SK-N-SH treated with all-trans-retinoic acid at 6 μM for 48 hours (cell line): ENCODE measurements around the gene INS.

Source experiments
- ATAC-seq: fragments of 200-7000 bp; cut with Tn5 transposase; 3 replicates; pipeline ENCODE4 v1.9.1; 2020; ENCODE audit warnings: mild to moderate bottlenecking, moderate library complexity
- ARNTL ChIP-seq: fragments of 450-650 bp; formaldehyde crosslinking; IDR thresholded peaks from 2 replicates; pipeline ENCODE4 v1.5.0; 2020; ENCODE audit warnings: low read depth, mild to moderate bottlenecking, moderate library complexity, borderline replicate concordance
- BACH2 ChIP-seq: fragments of 250-450 bp; sonication (Bioruptor Pico); IDR thresholded peaks from 2 replicates; pipeline ENCODE4 v1.9.0; 2021; ENCODE audit warnings: mild to moderate bottlenecking, borderline replicate concordance
- CREB5 ChIP-seq: fragments of 250-450 bp; sonication (Bioruptor Pico); IDR thresholded peaks from 2 replicates; pipeline ENCODE4 v1.5.1; 2020; ENCODE audit warnings: low read depth, mild to moderate bottlenecking, moderate library complexity
- CSDC2 ChIP-seq: fragments of 250-450 bp; sonication (Bioruptor Pico); IDR thresholded peaks from 2 replicates; pipeline ENCODE4 v1.5.0; 2020; ENCODE audit warnings: mild to moderate bottlenecking, moderate library complexity
- CSRNP3 ChIP-seq: fragments of 250-450 bp; sonication (Bioruptor Pico); IDR thresholded peaks from 2 replicates; pipeline ENCODE4 v1.5.1; 2021; ENCODE audit warnings: mild to moderate bottlenecking, moderate library complexity
- ISL1 ChIP-seq: fragments of 250-450 bp; sonication (Bioruptor Pico); IDR thresholded peaks from 2 replicates; pipeline ENCODE4 v2.1.2; 2022; ENCODE audit warnings: mild to moderate bottlenecking, moderate library complexity
- OSR1 ChIP-seq: fragments of 250-450 bp; sonication (Bioruptor Pico); IDR thresholded peaks from 2 replicates; pipeline ENCODE4 v1.8.0; 2022; ENCODE audit warnings: moderate library complexity, mild to moderate bottlenecking, inconsistent platforms
- PATZ1 ChIP-seq: fragments of 250-450 bp; sonication (Bioruptor Pico); IDR thresholded peaks from 2 replicates; pipeline ENCODE4 v1.8.0; 2020; ENCODE audit warnings: mild to moderate bottlenecking, moderate library complexity, borderline replicate concordance
- POU6F1 ChIP-seq: fragments of 250-450 bp; sonication (Bioruptor Pico); IDR thresholded peaks from 2 replicates; pipeline ENCODE4 v1.8.0; 2021; ENCODE audit warnings: low read depth, mild to moderate bottlenecking, moderate library complexity, borderline replicate concordance
- PPARA ChIP-seq: fragments of 250-450 bp; sonication (Bioruptor Pico); IDR thresholded peaks from 2 replicates; pipeline ENCODE4 v1.5.0; 2020; ENCODE audit warnings: mild to moderate bottlenecking, borderline replicate concordance
- RARB ChIP-seq: fragments of 250-450 bp; sonication (Bioruptor Pico); IDR thresholded peaks from 2 replicates; pipeline ENCODE4 v1.8.0; 2021; ENCODE audit warnings: mild to moderate bottlenecking, moderate library complexity
- SNAI2 ChIP-seq: fragments of 250-450 bp; sonication (Bioruptor Pico); IDR thresholded peaks from 2 replicates; pipeline ENCODE4 v1.5.0; 2020; ENCODE audit warnings: mild to moderate bottlenecking, moderate library complexity
- TCF4 ChIP-seq: fragments of 250-450 bp; sonication (Bioruptor Pico); IDR thresholded peaks from 2 replicates; pipeline ENCODE4 v1.8.0; 2021; ENCODE audit warnings: mild to moderate bottlenecking, moderate library complexity, borderline replicate concordance
- TOX ChIP-seq: fragments of 250-450 bp; sonication (Bioruptor Pico); IDR thresholded peaks from 2 replicates; pipeline ENCODE4 v1.8.0; 2021; ENCODE audit warnings: mild to moderate bottlenecking, moderate library complexity, borderline replicate concordance
- ZC3H10 ChIP-seq: fragments of 250-450 bp; sonication (Bioruptor Pico); IDR thresholded peaks from 2 replicates; pipeline ENCODE4 v1.5.1; 2021; ENCODE audit warnings: mild to moderate bottlenecking, moderate library complexity
- ZFP3 ChIP-seq: fragments of 250-450 bp; sonication (Bioruptor Pico); IDR thresholded peaks from 2 replicates; pipeline ENCODE4 v1.5.0; 2020; ENCODE audit warnings: mild to moderate bottlenecking, moderate library complexity
- ZFP30 ChIP-seq: fragments of 450-650 bp; formaldehyde crosslinking; IDR thresholded peaks from 2 replicates; pipeline ENCODE4 v1.5.0; 2022; ENCODE audit warnings: mild to moderate bottlenecking, moderate library complexity
- ZNF70 ChIP-seq: fragments of 450-650 bp; formaldehyde crosslinking; IDR thresholded peaks from 2 replicates; pipeline ENCODE4 v1.5.0; 2020; ENCODE audit warnings: mild to moderate bottlenecking, moderate library complexity
- ZNF8 ChIP-seq: fragments of 450-650 bp; formaldehyde crosslinking; IDR thresholded peaks from 2 replicates; pipeline ENCODE4 v1.5.0; 2020; ENCODE audit warnings: mild to moderate bottlenecking, moderate library complexity

INS gene

GRCh38 chr11:2137202-2138067, 23.6 kb downstream of the INS start:
- TF ChIP-seq RARB (CRISPR knock-in tag) (no peak), CREB5 (no peak)
- peak; percentile 68 for ATAC-seq

- ATAC-seq = no peak
- TF ChIP-seq POU6F1 (CRISPR knock-in tag) (no peak), OSR1 (CRISPR knock-in tag) (no peak), CSDC2 (no peak), TOX (no peak), CREB5 (no peak), ZFP30 (no peak), SNAI2 (no peak), ZC3H10 (no peak), TCF4 (CRISPR knock-in tag) (no peak), PATZ1 (CRISPR knock-in tag) (no peak), ZFP3 (no peak), CSRNP3 (CRISPR knock-in tag) (no peak)
Observed at GRCh38 chr11:2136952-2137201, 24.1 kb downstream of the INS start.

- no peak for ATAC-seq
- TF ChIP-seq ARNTL (CRISPR knock-in tag) (no peak), PATZ1 (CRISPR knock-in tag) (no peak), TCF4 (CRISPR knock-in tag) (no peak), ZFP30 (no peak), PPARA (CRISPR knock-in tag) (no peak), CSDC2 (no peak), TOX (no peak), ZNF8 (CRISPR knock-in tag) (no peak), ZC3H10 (no peak), ISL1 (CRISPR knock-in tag) (no peak), RARB (CRISPR knock-in tag) (no peak), BACH2 (CRISPR knock-in tag) (no peak), ZNF70 (CRISPR knock-in tag) (no peak)
Observed at GRCh38 chr11:2136209-2136951, 24.6 kb downstream of the INS start.
